Measurements from ENCODE around the gene ATP8B4.
"Not testable (repeated sequence)": the region's sequence is repeated elsewhere in the genome, so short reads cannot be mapped to it uniquely, and the experiment has no call there.

Gene ATP8B4

DNA sequence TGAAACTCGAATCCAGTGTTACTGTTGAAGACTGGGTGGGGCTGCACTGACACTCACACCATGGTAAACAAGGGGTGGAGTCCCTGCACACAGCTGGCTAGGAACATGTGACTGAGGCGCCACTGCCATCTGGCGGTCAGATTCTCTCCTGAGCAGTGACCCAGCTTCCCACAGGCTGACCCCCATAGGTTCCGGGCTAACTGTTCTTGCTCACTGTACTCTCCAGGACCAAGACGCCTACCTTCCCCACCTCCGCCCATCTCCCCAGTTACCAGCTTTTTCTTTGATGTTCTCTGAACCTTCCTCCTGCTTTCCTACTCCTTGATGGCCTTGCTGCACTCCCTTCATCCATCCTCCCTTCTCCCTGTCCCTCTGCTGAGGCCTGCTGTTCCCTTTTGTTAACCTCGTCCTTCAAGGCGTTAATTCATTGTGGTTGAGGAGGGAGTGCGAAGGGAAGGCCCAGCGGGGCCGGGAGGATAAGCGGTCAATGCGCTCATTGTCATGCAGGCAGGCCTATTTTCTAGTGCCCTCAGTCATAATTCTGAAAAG is 115.2 kb downstream of the ATP8B4 start:
- DNase-seq, result peak; percentile 37

DNA sequence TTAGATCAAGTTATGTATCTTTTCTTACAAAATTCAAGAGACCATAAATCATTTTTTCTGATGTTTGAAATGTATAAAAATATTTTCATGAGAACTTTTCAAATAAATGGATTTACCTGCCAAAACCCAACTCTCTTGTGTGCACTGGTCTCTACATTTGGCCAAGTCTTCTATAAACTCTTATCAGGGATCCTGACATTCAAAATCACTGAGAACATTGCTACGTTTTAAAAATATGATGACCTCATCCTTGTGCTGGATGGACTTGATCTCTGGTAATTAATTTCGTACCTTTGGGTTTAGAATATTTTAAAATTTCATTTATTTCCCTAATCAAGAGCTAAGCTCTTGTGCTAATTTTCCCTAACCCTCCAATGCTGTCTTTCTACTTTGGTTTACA is 127.4 kb downstream of the ATP8B4 start:
- no peak for DNase-seq

DNA sequence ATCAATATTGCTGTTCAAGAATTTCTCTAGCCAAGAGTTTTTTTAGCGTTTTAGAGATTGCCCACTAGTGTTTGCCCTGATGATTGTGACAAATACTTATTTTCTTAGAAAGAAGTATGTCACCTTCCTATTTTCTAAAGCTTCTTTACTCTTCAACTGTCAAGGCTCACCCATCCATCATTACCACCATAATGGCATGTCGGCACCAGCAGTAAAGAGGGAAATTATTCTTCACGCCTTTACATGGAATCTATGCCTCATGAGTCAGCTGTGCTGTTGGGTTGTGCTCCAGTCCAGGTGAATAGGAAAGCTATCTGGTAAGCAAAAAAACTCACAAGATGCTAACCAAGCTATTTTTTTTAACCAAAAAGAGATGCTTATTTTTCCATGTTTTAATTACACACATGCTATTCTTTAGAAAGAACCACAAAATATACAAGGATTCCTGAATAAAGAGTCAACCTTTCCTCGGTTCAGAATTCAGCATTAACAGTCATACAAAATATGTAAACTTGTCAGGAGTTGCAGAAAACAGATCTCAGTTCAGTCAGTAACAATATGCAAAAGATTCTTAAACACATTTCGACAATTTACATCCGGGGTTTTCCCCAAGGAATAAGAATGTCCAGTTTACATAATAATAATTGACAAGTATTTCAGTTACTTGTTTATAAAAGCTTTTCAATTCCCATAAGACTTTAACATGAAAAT is 128.0 kb downstream of the ATP8B4 start:
- no peak for DNase-seq

DNA sequence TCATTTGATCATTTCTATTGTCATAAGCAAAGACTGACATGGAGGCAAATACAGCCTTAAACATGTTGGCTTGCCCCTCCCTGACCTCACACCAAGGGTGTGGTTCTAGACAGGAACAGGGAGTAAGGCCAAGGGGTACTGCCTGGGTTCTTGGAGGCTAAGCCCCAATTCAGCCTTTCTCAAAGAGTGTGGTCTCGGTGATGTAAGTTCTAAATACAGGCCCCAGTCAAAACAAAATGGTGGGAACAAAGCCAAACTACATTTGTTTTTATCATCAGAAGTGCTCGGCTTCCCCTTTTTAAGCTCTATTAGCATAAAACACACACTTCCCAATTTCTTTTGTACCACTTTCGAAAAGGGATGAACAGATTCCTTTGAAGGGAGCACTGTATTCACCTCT is 129.5 kb downstream of the ATP8B4 start:
- no peak for DNase-seq

DNA sequence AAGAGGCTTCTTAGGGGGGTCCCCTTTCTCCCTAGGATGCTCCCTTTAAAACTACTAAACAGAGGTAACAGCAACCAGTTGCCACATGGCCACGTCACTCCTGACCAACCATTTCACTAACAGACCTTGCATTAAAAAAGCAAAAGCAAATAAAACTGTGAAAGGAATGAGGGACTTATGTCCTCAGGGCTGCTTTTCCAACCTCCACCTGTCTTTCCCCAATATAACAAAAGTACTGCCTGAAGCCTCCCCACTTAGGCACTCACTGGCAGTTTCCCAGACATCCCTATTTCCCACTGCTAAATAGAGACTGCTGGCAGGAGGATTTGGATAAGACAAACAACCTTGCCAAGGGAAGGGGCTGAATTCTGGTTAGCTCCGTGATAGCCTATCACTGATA is 130.3 kb downstream of the ATP8B4 start:
- no peak for DNase-seq

DNA sequence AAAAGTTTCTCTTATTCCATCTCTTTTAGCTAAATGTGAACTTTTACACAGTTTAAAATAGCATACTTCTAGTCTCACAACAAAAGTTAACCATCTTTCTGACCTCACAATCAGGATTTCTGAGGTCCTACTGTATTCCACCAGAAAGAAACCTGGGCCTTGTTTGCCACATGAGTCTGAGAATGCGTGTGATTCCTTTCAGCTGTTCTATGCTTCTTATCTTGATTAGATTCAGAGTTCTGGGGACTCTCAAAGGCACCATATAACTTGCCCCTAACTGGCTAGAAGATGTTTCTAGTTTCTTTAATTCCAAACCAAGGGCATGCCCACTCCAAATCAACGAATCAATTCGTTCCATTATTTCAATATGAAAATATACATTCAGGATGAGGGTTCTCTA is 131.1 kb downstream of the ATP8B4 start:
- DNase-seq, result no peak

DNA sequence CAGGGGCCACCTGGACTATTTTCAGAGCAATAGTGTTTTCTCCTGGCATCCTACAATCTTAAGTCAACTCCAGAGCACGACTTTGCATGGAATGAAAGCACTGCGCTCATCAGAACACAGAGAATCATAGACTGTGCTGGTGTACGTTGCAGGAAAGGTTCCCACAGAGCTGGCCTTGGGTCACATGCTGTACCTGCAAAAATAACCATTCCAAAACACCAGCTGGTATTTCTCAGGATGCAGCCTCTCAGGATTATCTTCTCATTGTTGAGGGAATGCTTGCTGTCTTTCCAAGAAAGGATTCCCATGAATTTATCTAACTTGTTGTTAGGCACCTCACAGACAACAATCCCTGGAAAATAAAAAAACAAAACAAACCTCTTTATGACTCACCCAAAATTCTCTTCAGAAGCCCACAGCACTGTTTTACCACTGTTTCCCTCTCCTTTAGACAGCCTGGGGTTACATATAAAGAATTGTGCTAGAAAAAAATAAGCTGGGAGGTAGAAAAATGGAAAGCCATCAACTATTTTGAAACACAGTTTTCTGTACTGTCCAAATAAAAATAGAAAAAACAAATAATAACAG is 131.7 kb downstream of the ATP8B4 start:
- DNase-seq, result no peak

DNA sequence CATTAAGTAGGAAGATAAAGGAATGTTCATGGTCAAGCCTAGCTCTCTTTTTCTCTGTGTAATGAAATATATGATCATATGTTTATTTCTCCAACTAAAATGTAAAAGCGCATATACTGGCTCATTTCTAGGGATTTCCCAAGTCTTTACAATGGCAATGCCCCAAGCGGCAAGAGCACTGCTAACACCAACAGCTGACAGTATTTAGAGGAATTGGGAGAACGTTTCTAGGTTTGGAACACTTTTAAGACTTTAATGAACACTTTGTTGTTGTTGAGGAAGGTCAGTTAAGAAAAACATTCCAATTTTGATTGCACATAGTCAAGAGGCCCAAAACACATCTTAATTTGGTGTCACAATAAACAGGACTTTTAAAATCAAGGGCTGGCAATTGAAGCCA is 132.7 kb downstream of the ATP8B4 start:
- no peak for DNase-seq

DNA sequence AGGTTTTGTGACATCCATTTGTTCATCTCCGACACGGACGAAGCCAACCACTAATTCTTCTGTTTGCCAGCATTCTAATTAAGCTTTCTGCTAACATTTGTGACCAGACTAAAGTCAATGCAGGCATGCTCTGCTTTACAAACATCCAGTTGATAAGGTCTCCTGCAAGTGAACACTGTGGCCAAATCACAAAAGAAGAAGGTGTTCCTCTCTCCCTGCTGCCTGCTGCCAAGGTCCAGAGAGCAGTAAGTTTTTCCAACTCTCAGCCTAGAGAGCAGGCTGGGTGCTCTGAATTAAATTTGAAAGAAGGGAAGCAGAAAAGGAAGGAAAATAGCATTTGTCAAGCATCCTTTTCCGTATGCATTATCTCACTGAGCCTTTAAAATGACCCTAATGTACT is 133.6 kb downstream of the ATP8B4 start:
- no peak for DNase-seq

DNA sequence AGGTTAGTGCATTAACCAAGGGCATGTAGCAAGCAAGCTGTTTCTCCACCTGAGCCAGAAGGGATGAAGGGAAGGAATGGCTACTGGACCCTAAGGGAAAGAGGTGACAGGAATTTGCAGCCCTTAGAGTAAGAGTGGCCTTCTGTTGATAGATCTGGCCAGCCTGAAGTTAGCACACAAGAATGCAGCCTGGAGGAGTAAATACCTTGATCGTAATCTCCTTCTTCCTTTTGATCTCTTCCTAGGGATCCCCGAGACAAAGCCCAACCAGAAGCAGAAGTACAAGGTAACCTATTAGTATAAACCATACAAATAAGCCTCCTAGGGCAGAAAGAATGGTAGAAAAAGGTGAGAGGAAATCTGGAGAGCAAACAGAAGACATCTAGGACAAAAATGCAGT is 134.6 kb downstream of the ATP8B4 start:
- no peak for DNase-seq

DNA sequence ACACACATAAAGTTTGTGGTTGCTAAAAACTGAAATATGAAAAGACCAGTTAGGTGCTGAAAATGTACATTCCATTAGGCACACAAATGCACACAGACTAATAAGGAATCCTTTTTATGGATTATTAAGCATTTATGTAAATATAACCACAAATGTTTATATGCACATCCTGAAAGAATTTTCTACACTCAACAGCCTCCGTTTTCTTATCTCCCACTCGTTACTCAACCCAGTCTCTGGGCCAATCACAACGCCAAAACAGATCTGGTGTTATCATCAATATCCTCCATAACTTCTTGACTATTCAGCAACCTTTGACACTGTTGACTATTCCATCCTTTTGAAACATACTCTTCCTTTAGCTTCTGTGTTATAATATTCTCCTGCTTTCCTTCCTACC is 136.4 kb downstream of the ATP8B4 start:
- DNase-seq, result no peak

DNA sequence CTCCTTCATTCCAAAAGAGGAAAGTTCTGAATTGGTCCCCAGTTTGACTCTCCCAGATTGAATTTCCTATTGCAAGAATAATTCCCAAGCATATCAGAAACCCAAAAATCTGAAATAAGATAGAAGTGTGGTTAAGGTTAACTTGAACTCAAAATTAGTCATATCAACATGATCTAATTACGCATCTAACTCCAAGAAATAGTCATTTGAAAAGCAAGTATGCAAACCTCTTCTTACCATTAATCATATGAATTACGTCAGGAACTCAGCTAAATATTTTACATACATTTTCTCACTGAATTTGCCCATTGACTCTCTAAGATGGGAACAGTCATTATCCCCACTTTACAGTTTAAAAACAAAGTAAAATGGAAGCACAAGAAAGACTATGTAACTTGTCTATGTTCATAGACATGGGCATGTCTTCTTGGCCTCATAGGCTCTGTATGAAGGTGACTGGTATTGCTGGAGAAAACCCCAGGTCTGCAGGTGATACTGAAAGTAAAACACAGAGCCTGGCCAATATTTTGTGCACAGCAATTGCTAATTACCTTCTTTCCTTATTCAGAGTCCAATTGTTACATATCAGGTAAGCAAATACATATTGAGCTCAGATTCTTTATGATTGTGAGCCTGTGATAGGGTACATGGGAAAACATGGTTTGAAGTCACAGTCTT is 139.2 kb downstream of the ATP8B4 start:
- DNase-seq, result no peak

DNA sequence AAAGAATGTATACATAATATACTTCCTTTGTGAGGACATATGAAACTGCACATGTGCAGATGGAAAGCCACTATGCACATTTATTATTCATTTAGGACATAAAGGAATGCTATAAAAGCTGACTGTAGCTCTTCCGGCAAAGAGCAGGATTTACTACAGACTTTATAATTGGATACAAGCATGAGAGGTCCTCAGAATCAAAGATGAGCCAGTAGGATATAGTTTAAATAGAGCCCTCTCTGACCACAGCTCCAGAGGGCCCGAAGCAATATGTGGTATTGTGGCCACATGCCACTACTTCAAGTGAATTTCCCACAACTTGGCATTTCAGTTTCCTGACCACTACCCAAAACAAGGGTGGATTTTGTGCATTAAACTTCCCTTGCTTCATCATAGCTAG is 140.9 kb downstream of the ATP8B4 start:
- DNase-seq, result no peak

DNA sequence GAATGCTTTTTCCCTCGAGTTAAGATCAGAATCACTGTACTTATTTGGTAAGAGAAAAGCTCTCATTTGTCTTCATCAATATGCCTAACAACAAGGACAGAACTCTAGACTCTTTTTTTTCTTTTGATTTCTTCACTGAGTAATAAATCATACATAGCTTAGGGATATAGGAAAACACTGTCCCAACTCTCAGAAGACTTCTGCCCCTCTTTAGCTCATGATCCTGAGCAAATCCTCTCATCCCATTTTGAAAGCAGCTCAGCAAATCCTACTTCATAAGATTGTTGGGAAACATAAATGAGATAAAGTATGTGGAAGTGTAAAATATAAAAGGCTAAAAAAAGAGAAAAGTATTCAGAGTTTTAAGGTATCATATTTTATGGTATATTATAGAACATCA is 141.7 kb downstream of the ATP8B4 start:
- DNase-seq, result no peak

DNA sequence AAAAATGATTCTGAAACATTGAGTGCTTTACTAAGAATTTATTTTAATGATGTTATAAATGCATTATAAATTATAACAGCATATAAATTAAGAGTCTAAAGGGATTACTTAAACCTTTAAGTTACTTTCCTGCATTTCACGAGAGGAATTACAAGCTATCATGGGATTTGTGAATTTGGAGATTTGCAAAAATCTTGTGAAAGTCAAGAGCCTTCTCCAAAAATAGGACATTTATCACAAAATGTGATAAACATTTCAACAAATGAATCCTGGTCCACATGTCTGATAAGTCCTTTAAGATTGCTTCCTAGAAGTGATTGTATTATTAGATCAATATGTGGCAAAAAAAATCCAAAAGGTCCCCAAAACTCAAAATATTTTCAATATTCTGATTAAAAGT is 154.5 kb downstream of the ATP8B4 start:
- DNase-seq, result no peak

DNA sequence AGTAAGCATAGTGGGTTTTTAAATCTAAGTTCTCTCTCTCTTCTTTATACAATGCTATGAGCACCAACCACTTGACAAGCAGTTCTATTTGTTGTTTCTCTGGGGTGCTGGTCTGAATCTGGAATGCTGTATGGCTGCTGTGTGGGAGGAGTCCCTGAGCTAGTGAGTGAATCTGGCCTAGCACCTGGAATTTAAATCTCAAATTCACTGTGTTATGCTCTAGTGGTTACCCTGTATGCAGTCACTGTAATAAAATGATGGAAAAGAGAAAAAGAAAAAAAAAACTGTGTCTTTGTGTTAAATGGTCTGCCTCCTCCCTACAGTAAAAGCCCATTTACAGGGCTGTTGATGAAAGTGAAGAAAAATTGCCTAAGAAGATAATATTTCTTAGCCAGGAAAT is 155.0 kb downstream of the ATP8B4 start:
- no peak for DNase-seq

DNA sequence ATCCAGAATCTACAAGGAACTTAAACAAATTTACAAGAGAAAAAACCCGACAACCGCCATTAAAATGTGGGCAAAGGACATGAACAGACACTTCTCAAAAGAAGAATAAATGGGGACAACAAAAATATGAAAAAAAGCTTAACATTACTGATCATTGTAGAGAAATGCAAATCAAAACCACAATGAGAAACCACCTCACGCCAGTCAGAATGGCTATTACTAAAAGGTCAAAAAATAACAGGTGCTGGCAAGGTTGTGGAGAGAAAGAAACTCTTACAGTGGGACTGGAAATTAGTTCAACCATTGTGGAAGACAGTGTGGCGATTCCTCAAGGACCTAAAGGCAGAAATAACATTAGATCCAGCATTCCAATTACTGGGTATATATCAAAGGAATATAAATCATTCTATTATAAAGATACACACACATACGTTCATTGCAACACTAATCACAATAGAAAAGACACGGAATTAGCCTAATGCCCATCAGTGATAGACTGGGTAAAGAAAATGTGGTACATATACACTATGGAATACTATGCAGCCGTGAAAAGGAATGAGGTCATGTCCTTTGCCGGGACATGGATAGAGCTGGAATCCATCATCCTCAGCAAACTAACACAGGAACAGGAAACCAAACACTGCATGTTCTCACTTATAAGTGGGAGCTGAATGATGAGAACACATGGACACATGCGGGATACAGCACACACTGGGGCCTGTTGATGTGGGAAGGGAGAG is 155.8 kb downstream of the ATP8B4 start:
- not testable (repeated sequence) for DNase-seq

DNA sequence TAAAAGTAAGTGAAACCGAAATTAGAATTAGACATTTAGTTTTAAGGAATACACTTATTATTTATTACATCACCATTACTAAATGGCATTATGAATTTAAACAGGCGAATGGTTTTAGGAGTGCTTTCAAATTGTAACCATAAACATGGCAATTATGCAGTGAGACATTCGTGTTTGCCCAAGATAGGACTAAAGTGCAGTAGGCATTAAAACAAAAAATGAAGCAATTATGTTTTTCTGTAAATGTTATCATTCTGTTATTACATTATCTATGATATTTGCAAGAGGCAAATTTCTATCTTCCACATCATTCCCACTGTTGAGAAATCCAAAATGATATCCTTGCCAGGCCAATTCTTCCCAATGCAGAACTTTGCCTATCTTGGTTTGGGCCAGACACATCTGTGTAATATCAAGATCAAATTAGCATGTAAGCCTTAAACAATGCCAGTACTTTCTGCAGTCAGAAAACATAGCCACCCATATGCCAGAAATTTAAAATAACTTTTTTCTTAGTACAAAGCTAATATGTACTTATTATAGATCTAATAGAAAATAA is 156.9 kb downstream of the ATP8B4 start:
- DNase-seq, result no peak

DNA sequence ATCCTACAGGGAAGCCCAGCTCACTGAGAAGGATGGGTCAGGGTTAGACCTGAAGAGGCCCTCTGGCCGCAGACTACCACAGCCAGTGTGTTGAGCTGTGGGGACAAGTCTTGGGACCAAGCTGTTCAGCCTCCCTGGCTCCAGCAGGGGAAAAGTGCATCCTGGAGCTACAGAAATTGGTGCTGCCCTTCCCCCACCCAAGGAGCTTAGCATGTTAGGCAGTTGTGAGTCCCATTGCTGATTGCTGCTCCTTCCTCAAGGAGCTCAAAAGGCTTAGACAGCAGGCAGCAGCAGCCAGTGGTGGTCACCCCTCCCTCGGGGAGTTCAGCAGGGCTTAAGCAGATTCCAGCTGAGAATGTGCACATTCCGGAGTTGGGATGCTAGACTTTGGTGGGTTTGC is 165.6 kb downstream of the ATP8B4 start:
- DNase-seq, result no peak

DNA sequence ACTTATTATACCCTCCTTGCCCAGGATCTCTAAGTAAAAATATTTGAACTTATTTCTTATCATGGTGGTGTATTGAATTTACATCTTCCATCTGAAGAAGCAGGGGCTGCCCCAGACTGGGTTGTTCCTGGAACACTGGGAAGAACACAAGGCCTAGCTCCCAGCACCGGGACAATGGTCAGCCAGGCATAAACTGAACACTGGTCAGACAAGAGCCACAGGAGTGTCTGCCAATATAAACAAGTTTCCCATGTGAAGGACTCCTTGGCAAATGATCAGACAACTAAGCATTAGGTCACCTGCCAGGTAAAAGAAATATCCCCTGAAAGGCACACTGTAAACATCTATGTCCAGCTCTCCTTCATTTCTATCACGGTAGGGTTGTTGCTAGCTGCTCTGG is 172.4 kb downstream of the ATP8B4 start:
- DNase-seq, result no peak

DNA sequence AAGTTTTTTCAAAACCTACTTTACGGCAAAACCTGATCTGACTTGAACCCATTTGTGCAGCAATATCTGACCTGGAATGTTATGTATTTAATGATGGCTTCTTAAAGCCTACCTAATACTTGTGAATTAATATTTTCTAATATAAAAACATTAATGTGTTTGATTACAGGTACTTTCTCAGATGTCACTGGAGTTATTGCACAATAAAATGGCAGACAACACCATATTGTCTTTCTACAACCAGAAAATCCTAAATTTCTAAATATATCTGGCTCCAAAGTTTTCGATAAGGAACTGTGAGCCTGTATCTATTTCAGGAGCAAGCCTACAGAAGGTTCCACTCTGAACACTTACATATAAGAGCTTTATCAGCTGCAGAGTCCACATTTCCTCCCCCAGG is 184.5 kb downstream of the ATP8B4 start:
- no peak for DNase-seq

DNA sequence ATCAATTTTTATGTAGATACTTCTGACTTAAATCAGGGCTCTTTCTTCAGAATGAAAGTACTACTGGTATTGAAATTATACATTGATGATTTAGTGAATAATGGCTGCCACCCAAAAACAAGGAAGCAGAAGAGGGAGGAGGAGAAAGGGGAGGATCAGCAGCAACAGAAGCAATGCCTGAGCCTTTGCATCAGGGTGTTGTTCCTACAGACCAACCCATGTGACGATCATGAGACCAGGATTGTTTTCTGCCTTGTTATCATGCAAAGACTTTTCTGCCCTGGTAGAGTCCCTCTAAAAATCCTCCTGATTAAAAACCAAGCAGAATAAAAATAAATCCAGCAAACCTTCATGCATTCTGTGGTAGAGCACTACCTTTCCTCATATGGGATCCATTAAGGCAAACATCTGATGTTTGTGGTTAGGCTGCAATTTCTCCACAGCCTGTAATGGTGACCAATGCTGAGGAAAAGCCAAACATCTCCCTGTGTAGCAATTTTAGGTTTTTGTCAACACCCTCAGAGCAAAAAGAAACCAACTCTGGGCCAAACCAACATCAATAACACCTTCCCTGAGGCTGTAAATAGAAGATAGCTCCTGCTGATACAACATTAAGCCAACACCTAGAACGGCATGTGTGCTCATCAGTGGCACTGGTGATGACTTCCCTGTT is 191.7 kb downstream of the ATP8B4 start:
- no peak for DNase-seq

DNA sequence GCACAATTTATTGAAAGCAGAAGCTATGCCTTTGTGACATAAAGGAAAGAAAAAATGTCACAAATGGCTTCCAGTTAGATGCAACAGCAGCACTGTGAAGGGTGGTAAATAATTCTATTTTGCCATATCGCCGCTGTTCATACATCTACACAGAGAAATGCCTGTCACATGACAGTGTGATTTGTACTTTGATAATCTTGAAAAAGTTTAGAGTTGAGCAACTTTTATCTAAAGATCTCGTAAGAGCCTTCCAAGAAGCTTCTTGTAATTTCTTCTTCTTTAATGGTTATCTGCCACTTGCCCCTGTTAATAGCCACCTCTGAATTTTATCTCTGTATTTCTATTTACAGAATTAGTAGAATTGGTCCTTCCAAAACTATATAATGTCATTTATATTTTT is 192.3 kb downstream of the ATP8B4 start:
- DNase-seq, result no peak

Measured in activated CD8-positive, alpha-beta memory T cell treated with anti-CD3 and anti-CD28 coated beads, Interleukin-2, amount 50 U/mL, for 4 hours (primary cell).